PC-9 (cell line): ENCODE measurements around the gene ZNF385B. TPM values are rescaled to one million over a fixed set of nuclear protein-coding genes. Genes with fewer than 3 reads are reported as not detected.
"Not testable (repeated sequence)": the region's sequence is repeated elsewhere in the genome, so short reads cannot be mapped to it uniquely, and the experiment has no call there.

Experiments
- BruUV-seq: library from RNA; stranded (reverse); fragments of 400-500 nt; replicated peaks from 2 replicates; lab custom pipeline; 2021; lab: Mats Ljungman, UMichigan
- CTCF ChIA-PET: fragments of 300-600 bp; sonication (Branson Sonifier 250); formaldehyde crosslinking; loops from one replicate; lab custom pipeline; 2022; ENCODE audit warnings: antibody characterized with exemption; lab: Charles Lee
- POLR2A ChIA-PET: fragments of 300-600 bp; sonication (Branson Sonifier 250); formaldehyde crosslinking; loops from one replicate; lab custom pipeline; 2022; ENCODE audit warnings: antibody characterized with exemption; ENCODE audit not compliant: unreplicated experiment; lab: Charles Lee
- DNase-seq, 2 experiments: peaks; one replicate each; pipeline versions ENCODE4 v3.0.0 to v3.0.0-alpha.2; 2015 to 2022; ENCODE audit warnings: mixed read lengths in 1 of 2
- H2AFZ ChIP-seq: fragments of 200-600 bp; sonication (generic); 2 replicates; pipeline ENCODE4 v1.8.1; 2017; ENCODE audit warnings: antibody characterized with exemption
- H3F3A ChIP-seq: fragments of 200-600 bp; sonication (generic); 2 replicates; pipeline ENCODE4 v1.8.1; 2017; ENCODE audit warnings: antibody characterized with exemption, mild to moderate bottlenecking, low read depth; ENCODE audit not compliant: insufficient read depth
- H3K27ac ChIP-seq: fragments of 200-600 bp; sonication (generic); 2 replicates; pipeline ENCODE4 v1.6.1; 2016; ENCODE audit warnings: mixed run types
- H3K27me3 ChIP-seq: fragments of 200-600 bp; sonication (generic); 2 replicates; pipeline ENCODE4 v1.6.1; 2016; ENCODE audit warnings: low read depth, mixed run types; ENCODE audit not compliant: insufficient read depth
- H3K36me3 ChIP-seq: fragments of 200-600 bp; sonication (generic); 2 replicates; pipeline ENCODE4 v1.6.1; 2016; ENCODE audit warnings: low read depth, mixed run types
- H3K4me1 ChIP-seq: fragments of 200-600 bp; sonication (generic); replicated peaks from 2 replicates; pipeline ENCODE4 v1.6.1; 2016; ENCODE audit warnings: mixed run types; ENCODE audit not compliant: insufficient read depth
- H3K4me2 ChIP-seq: fragments of 200-600 bp; sonication (generic); 2 replicates; pipeline ENCODE4 v1.6.1; 2017; ENCODE audit warnings: mixed run types
- H3K4me3 ChIP-seq: fragments of 200-600 bp; sonication (generic); 2 replicates; pipeline ENCODE4 v1.6.1; 2016; ENCODE audit warnings: mixed run types
- H3K79me2 ChIP-seq: fragments of 200-600 bp; sonication (generic); 2 replicates; pipeline ENCODE4 v1.6.1; 2017; ENCODE audit warnings: low read depth, mixed run types
- H3K9me2 ChIP-seq: fragments of 200-600 bp; sonication (generic); 2 replicates; pipeline ENCODE4 v1.8.1; 2017; ENCODE audit warnings: mild to moderate bottlenecking; ENCODE audit not compliant: insufficient read depth
- H3K9me3 ChIP-seq: fragments of 200-600 bp; sonication (generic); 2 replicates; pipeline ENCODE4 v1.8.1; 2016; ENCODE audit warnings: low read depth; ENCODE audit not compliant: insufficient read depth
- H4K20me1 ChIP-seq: fragments of 200-600 bp; sonication (generic); 2 replicates; pipeline ENCODE4 v1.8.1; 2017; ENCODE audit not compliant: insufficient read depth
- CTCF ChIP-seq: fragments of 200-600 bp; sonication (generic); conservative IDR thresholded peaks from 2 replicates; pipeline ENCODE4 v1.6.1; 2017; ENCODE audit warnings: mixed run types, antibody characterized with exemption, mild to moderate bottlenecking, moderate library complexity
- EZH2 ChIP-seq: fragments of 200-600 bp; sonication (generic); IDR thresholded peaks from 2 replicates; pipeline ENCODE4 v1.8.0; 2017; ENCODE audit warnings: antibody characterized with exemption, low read depth
- intact Hi-C: fragments of 100-400 bp; cut with micrococcal nuclease; formaldehyde crosslinking; loops from one replicate; pipeline ENCODE4 v1.10.0; 2022; ENCODE audit not compliant: unreplicated experiment
- total RNA-seq: library from RNA; stranded (reverse); gene quantifications from 2 replicates; pipeline ENCODE4 v1.2.3, GENCODE V29; 2021

The ZNF385B gene
- total RNA-seq, 1 experiment from 2014 or later: 4.1 TPM

DNA sequence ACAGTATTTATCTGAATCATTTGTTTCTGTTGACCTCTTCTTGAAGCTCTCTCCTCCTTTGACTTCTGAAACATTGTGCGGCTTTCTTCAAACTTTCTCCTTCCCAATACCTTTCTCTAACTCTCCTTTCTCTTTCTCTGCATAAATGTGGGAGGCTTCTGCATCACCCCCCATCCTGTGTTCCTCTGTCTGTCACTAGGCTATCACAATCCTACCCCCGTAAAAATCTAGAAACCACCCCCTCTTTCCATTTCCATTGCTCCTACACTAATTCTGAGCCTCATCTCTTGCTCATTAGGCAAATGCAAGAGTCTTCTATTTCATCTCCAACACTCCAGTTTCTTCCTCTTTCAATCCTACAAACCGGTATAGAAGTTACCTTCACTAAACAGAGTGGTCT lies 32.2 kb upstream of the ZNF385B start:
- Histone ChIP-seq H3K79me2 (no peaks in the 10 kb centered on the region), H2AFZ (peak overlapping the region; percentile 36; the same call in 1 of the 2 replicates), H3K36me3 (no peaks in the 10 kb centered on the region), H3K9me3 (no peaks in the 10 kb centered on the region), H3F3A (no peaks in the 10 kb centered on the region), H3K4me1 (no peaks in the 10 kb centered on the region), H3K4me3 (no peak overlapping the region), H3K9me2 (no peaks in the 10 kb centered on the region), H3K4me2 (no peak overlapping the region), H3K27me3 (no peaks in the 10 kb centered on the region), H3K27ac (no peak overlapping the region), H4K20me1 (no peaks in the 10 kb centered on the region)
- POLR2A ChIA-PET: no interaction called here
- no TSS peak for BruUV-seq
- intact Hi-C loops: no loop called here
- no peak for DNase-seq
- TF ChIP-seq CTCF: no peak
- TF ChIP-seq EZH2: no peak
- CTCF ChIA-PET: no interaction called here

- no peak overlapping the region for H3K27ac ChIP-seq
- no peaks in the 10 kb centered on the region for H3F3A ChIP-seq
- H3K9me2 ChIP-seq: no peaks in the 10 kb centered on the region
- no peaks in the 10 kb centered on the region for H3K9me3 ChIP-seq
- TF ChIP-seq CTCF (no peak), EZH2 (no peak)
- H3K4me3 ChIP-seq: no peak overlapping the region
- H2AFZ ChIP-seq: no peak overlapping the region
- H3K27me3 ChIP-seq: no peaks in the 10 kb centered on the region
- H3K4me2 ChIP-seq: no peak overlapping the region
- POLR2A ChIA-PET: no interaction called here
- intact Hi-C loops: no loop called here
- no peaks in the 10 kb centered on the region for H4K20me1 ChIP-seq
- no peak for DNase-seq
- no peaks in the 10 kb centered on the region for H3K79me2 ChIP-seq
- CTCF ChIA-PET: interaction anchor here (0.7 kb wide), 1 partner anchor 12 kb away, joined by 4 read pairs; no protein-coding TSS in a partner anchor
- H3K36me3 ChIP-seq: no peaks in the 10 kb centered on the region
- H3K4me1 ChIP-seq: no peaks in the 10 kb centered on the region
- no TSS peak for BruUV-seq
Observed at GRCh38 chr2:179891237-179891636, 29.8 kb upstream of the ZNF385B start.

GRCh38 chr2:179890666-179891065 lies 29.3 kb upstream of the ZNF385B start:
- H2AFZ ChIP-seq: no peak overlapping the region
- no peak for DNase-seq
- no peaks in the 10 kb centered on the region for H3K4me1 ChIP-seq
- no peaks in the 10 kb centered on the region for H3K9me3 ChIP-seq
- intact Hi-C loops: no loop called here
- no peak overlapping the region for H3K4me2 ChIP-seq
- H3F3A ChIP-seq: no peaks in the 10 kb centered on the region
- TF ChIP-seq EZH2 (no peak), CTCF (no peak)
- H3K4me3 ChIP-seq: no peak overlapping the region
- H3K79me2 ChIP-seq: no peaks in the 10 kb centered on the region
- POLR2A ChIA-PET: no interaction called here
- CTCF ChIA-PET: interaction anchor here (0.7 kb wide), 1 partner anchor 12 kb away, joined by 4 read pairs; no protein-coding TSS in a partner anchor
- H3K27ac ChIP-seq: no peak overlapping the region
- BruUV-seq: no TSS peak
- H4K20me1 ChIP-seq: no peaks in the 10 kb centered on the region
- H3K27me3 ChIP-seq: no peaks in the 10 kb centered on the region
- H3K36me3 ChIP-seq: no peaks in the 10 kb centered on the region
- no peaks in the 10 kb centered on the region for H3K9me2 ChIP-seq

GRCh38 chr2:179888642-179889041 lies 27.2 kb upstream of the ZNF385B start:
- H3K27ac ChIP-seq, H3K9me2 ChIP-seq, H3K27me3 ChIP-seq, intact Hi-C loops, H3K4me2 ChIP-seq, H3K4me1 ChIP-seq, H3K36me3 ChIP-seq, CTCF ChIA-PET, H4K20me1 ChIP-seq, H3K9me3 ChIP-seq, H3K79me2 ChIP-seq, H2AFZ ChIP-seq, H3F3A ChIP-seq, POLR2A ChIA-PET, DNase-seq, H3K4me3 ChIP-seq, BruUV-seq: not testable (repeated sequence)
